OCI-LY7 (cell line): Measurements from ENCODE around the gene NFIX. TPM values are rescaled to one million over a fixed set of nuclear protein-coding genes. Genes with fewer than 3 reads are reported as not detected.

ENCODE experiments used
- BruUV-seq: library from RNA; stranded (reverse); fragments of 400-500 nt; replicated peaks from 2 replicates; lab custom pipeline; 2021; lab: Mats Ljungman, UMichigan
- CTCF ChIA-PET: fragments of 300-600 bp; sonication (Branson Sonifier 250); formaldehyde crosslinking; loops from one replicate; lab custom pipeline; 2022; ENCODE audit warnings: antibody characterized with exemption; ENCODE audit not compliant: unreplicated experiment; lab: Charles Lee
- POLR2A ChIA-PET: fragments of 300-600 bp; sonication (Branson Sonifier 250); formaldehyde crosslinking; loops from one replicate; lab custom pipeline; 2022; ENCODE audit warnings: antibody characterized with exemption; lab: Charles Lee
- DNase-seq: peaks from one replicate; pipeline ENCODE4 v3.0.0-alpha.2; 2015; ENCODE audit warnings: low spot score
- H2AFZ ChIP-seq: fragments of 200-600 bp; sonication (generic), shearing (Covaris generic); 2 replicates; pipeline ENCODE4 v1.6.1; 2014; ENCODE audit warnings: mild to moderate bottlenecking, antibody characterized with exemption, low read length, moderate library complexity
- H3K27ac ChIP-seq: fragments of 200-600 bp; sonication (generic); 2 replicates; pipeline ENCODE4 v1.5.1; 2014; ENCODE audit warnings: mixed run types, low read depth, mild to moderate bottlenecking, moderate library complexity, low read length, inconsistent platforms; ENCODE audit not compliant: poor library complexity, severe bottlenecking
- H3K36me3 ChIP-seq: fragments of 200-600 bp; sonication (generic); 2 replicates; pipeline ENCODE4 v1.6.1; 2014; ENCODE audit warnings: mild to moderate bottlenecking, antibody characterized with exemption, low read length, moderate library complexity, mixed read lengths; ENCODE audit not compliant: insufficient read depth
- H3K4me1 ChIP-seq: fragments of 200-600 bp; sonication (generic); 2 replicates; pipeline ENCODE4 v1.5.1; 2014; ENCODE audit warnings: mild to moderate bottlenecking, low read length; ENCODE audit not compliant: insufficient read depth, poor library complexity, severe bottlenecking
- H3K4me2 ChIP-seq: fragments of 200-600 bp; sonication (generic); 2 replicates; pipeline ENCODE4 v1.6.1; 2014; ENCODE audit warnings: mild to moderate bottlenecking, low read length
- H3K4me3 ChIP-seq: fragments of 200-600 bp; sonication (generic); 2 replicates; pipeline ENCODE4 v1.5.1; 2014; ENCODE audit warnings: mild to moderate bottlenecking, low read depth, low read length; ENCODE audit not compliant: poor library complexity, severe bottlenecking
- H3K79me2 ChIP-seq: fragments of 200-600 bp; sonication (generic); 2 replicates; pipeline ENCODE4 v1.6.1; 2016; ENCODE audit warnings: low read depth, mild to moderate bottlenecking, low read length, moderate library complexity, mixed read lengths; ENCODE audit not compliant: insufficient read depth
- H3K9me2 ChIP-seq: fragments of 200-600 bp; sonication (generic); 2 replicates; pipeline ENCODE4 v1.6.1; 2016; ENCODE audit warnings: mild to moderate bottlenecking, low read length, mixed read lengths; ENCODE audit not compliant: insufficient read depth
- H3K9me3 ChIP-seq: fragments of 200-600 bp; sonication (generic); 2 replicates; pipeline ENCODE4 v1.6.1; 2014; ENCODE audit warnings: mild to moderate bottlenecking, mixed run types, low read length, mixed read lengths
- H4K20me1 ChIP-seq: fragments of 200-600 bp; sonication (generic); 2 replicates; pipeline ENCODE4 v1.6.1; 2014; ENCODE audit warnings: mild to moderate bottlenecking, antibody characterized with exemption, low read length, moderate library complexity, mixed read lengths; ENCODE audit not compliant: insufficient read depth
- EZH2phosphoT487 ChIP-seq: fragments of 200-600 bp; sonication (generic); IDR thresholded peaks from 2 replicates; pipeline ENCODE4 v1.6.1; 2018; ENCODE audit warnings: low read depth, borderline replicate concordance, mild to moderate bottlenecking, mixed run types, antibody characterized with exemption, low read length, moderate library complexity, mixed read lengths
- intact Hi-C: fragments of 100-400 bp; cut with micrococcal nuclease; formaldehyde crosslinking; loops from one replicate; pipeline ENCODE4 v1.10.0; 2022; ENCODE audit not compliant: unreplicated experiment
- total RNA-seq, 2 experiments: library from RNA; depleted of rRNA in 1 of 2; stranded (reverse); fragments of >200 nt in 1 of 2; shearing (Covaris generic) in 1 of 2; gene quantifications; 2 replicates each; pipeline ENCODE4 v1.2.3, GENCODE V29; 2014 to 2022
- TF ChIP-seq, protein P1 (sequence below): fragments of 200-600 bp; sonication (generic); conservative IDR thresholded peaks from 2 replicates; pipeline ENCODE4 v1.5.1; 2014; ENCODE audit warnings: mild to moderate bottlenecking, antibody characterized with exemption, low read length, moderate library complexity, mixed read lengths

The NFIX gene
- total RNA-seq, 2 experiments from 2014 or later = 0.16 to 0.72 TPM

DNA sequence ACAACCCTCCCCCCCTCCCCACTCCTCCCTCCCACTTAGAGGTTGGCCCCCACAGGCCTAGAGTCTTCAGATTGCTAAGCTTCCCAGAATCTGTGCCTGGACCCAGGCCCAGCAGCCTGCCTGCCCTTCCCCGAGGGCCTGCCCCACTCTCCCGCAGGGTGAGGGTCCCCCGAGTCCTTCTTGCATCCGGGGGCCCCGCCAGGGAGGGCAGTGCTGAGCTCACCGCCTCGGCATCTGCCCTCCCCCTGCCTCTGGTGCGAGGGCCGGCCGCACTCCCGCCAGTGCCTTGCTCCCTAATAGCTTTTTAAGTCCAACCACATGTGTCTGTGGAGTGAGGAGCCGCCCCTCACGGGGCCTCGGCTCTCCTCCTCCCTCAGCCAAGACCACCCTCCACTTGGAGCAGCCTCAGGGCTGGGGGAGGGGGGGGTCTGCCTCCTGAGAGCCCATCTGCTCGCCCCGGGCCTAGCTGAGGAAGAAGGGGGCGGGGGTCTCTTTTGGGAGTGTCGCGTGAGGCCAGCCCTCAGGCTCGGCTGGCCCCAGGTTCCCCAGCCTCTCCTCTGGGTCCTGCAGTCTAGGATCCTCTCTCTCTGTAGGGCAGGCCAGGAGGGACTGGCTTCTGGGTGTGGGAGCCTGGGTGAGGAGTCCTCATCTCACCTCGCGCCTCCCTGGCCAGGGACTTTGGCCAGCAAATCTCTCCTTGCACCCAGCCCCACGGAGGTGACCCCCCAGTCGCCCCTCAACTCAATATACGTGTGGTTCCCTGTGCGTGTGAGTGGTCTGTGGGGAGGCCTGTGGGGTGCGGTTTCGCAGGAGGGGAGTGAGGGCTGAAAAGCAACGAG lies 60.2 kb downstream of the NFIX start:
- no peak overlapping the region for H3K4me2 ChIP-seq
- ChIA-PET POLR2A (no interaction called here), CTCF (interaction anchor here (0.6 kb wide), 1 partner anchor 352 kb away, joined by 3 read pairs; no protein-coding TSS in a partner anchor)
- BruUV-seq = no TSS peak
- H2AFZ ChIP-seq = no peak overlapping the region
- H3K4me3 ChIP-seq = no peak overlapping the region
- H3K4me1 ChIP-seq = peaks cover under 1% of the 10 kb centered on the region
- DNase-seq = no peak
- H3K79me2 ChIP-seq = no peaks in the 10 kb centered on the region
- H3K9me2 ChIP-seq = no peaks in the 10 kb centered on the region
- intact Hi-C loops = no loop called here
- H3K36me3 ChIP-seq = no peaks in the 10 kb centered on the region
- no peak for TF ChIP-seq EZH2phosphoT487
- TF ChIP-seq, protein P1, sequence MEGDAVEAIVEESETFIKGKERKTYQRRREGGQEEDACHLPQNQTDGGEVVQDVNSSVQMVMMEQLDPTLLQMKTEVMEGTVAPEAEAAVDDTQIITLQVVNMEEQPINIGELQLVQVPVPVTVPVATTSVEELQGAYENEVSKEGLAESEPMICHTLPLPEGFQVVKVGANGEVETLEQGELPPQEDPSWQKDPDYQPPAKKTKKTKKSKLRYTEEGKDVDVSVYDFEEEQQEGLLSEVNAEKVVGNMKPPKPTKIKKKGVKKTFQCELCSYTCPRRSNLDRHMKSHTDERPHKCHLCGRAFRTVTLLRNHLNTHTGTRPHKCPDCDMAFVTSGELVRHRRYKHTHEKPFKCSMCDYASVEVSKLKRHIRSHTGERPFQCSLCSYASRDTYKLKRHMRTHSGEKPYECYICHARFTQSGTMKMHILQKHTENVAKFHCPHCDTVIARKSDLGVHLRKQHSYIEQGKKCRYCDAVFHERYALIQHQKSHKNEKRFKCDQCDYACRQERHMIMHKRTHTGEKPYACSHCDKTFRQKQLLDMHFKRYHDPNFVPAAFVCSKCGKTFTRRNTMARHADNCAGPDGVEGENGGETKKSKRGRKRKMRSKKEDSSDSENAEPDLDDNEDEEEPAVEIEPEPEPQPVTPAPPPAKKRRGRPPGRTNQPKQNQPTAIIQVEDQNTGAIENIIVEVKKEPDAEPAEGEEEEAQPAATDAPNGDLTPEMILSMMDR = no peak
- no peak overlapping the region for H3K27ac ChIP-seq
- H4K20me1 ChIP-seq = no peaks in the 10 kb centered on the region
- no peaks in the 10 kb centered on the region for H3K9me3 ChIP-seq

DNA sequence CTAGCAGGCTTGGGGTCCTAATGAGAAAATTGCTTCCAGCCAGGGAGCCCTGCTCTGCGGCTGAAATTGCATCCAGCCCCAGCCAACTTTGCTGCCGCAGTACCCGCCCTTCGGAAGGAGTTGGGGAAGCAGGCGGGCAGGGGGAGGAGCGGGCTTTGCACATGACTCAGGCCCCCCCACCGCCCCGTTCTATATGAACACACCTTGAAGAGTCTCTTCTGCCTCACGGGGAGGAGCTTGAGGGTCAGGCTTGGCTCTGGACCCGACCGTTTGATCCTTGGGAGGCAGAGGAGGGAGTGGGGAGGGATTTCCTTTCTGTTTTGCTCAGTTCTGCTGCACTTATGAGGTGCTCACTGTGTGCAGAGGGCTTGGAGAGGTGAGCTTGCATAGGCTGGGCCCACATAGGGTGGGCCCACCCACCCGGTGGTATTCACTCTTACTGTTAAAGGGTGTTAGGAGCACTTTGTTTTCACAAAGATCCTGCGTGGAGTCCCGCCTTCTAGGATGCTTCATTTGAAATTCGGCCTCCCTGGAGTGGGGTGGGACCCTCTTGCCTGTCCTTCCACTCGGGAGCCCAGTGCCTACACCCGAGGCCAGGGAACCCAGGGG lies 60.9 kb downstream of the NFIX start:
- Histone ChIP-seq H3K4me1 (peaks cover 7% of the 10 kb centered on the region), H3K36me3 (no peaks in the 10 kb centered on the region), H3K4me2 (no peak overlapping the region), H2AFZ (no peak overlapping the region), H3K4me3 (no peak overlapping the region), H3K9me3 (no peaks in the 10 kb centered on the region), H3K27ac (no peak overlapping the region), H3K9me2 (no peaks in the 10 kb centered on the region), H3K79me2 (no peaks in the 10 kb centered on the region), H4K20me1 (no peaks in the 10 kb centered on the region)
- no peak for TF ChIP-seq EZH2phosphoT487
- TF ChIP-seq, protein P1 = no peak
- CTCF ChIA-PET = interaction anchor here (0.6 kb wide), 1 partner anchor 829 kb away, joined by 6 read pairs; no protein-coding TSS in a partner anchor
- no TSS peak for BruUV-seq
- DNase-seq = no peak
- intact Hi-C loops = no loop called here
- POLR2A ChIA-PET = no interaction called here

DNA sequence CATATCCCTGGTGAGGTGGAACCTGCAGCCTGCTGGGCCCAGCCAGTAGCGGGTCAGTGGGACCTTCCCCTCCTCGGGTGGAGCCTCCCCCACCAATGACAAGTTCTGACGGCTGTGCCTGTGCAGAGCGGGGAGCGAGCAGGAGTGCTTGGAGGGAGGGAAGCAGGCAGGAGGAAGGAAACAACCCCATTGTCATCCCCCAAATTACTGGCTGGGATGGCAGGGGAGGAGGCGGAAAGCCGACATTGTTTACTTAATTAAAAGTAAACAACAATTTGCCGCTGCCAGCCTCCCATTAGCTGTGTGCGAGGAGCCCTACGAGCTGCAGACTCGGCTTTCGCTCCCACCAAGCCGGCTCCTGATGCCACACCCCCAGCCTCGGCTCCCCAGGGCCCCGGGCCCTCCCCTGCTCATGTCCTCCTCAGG lies 61.9 kb downstream of the NFIX start:
- Histone ChIP-seq H3K4me3 (no peak overlapping the region), H3K79me2 (no peaks in the 10 kb centered on the region), H3K4me1 (peaks cover 14% of the 10 kb centered on the region), H3K9me2 (no peaks in the 10 kb centered on the region), H2AFZ (no peak overlapping the region), H3K9me3 (no peaks in the 10 kb centered on the region), H3K4me2 (no peak overlapping the region), H4K20me1 (no peaks in the 10 kb centered on the region), H3K27ac (no peak overlapping the region), H3K36me3 (no peaks in the 10 kb centered on the region)
- no peak for DNase-seq
- no TSS peak for BruUV-seq
- intact Hi-C loops = no loop called here
- ChIA-PET POLR2A (no interaction called here), CTCF (no interaction called here)
- TF ChIP-seq, protein P1 = no peak
- TF ChIP-seq EZH2phosphoT487 = no peak
